ENCODE results near the gene CAMP.
"Not testable (repeated sequence)": the region's sequence is repeated elsewhere in the genome, so short reads cannot be mapped to it uniquely, and the experiment has no call there.

The CAMP gene, protein sequence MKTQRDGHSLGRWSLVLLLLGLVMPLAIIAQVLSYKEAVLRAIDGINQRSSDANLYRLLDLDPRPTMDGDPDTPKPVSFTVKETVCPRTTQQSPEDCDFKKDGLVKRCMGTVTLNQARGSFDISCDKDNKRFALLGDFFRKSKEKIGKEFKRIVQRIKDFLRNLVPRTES

DNA sequence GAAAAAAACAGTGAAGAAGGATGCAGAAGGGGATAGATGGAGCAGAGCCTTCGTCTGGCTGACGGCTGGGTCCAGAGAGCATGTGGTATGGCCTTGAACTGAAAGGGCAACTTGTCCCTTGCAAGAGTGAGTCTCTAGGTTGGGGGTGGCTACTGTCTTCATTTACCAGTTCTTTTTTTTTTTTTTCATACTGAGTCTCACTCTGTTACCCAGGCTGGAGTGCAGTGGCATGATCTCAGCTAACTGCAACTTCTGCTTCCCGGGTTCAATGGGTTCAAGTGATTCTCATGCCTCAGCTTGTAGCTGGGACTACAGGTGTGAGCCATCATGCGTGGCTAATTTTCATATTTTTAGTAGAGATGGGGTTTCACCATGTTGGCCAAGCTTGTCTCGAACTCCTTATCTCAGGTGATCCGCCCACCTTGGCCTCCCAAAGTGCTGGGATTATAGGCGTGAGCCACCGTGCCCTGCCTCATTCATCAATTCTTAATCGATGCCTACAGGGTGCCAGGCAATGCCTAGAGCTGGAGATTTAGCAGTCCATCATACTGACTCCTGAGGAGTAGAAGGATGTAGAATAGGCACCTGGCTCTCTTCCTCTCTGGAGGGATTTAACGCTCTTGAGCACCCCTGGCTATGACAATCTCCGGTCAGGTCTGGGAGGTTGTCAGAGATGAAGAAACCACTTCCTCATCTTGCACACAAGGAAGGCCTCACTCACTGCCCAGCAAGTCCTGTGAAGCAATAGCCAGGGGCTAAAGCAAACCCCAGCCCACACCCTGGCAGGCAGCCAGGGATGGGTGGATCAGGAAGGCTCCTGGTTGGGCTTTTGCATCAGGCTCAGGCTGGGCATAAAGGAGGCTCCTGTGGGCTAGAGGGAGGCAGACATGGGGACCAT is at the start of gene CAMP:
Gene CAMP (plus strand): TSS at position 880 of the 898 bp plus-strand sequence. CDS start 17 bp downstream, at position 897.
- peak; percentile 25 for DNase-seq

DNA sequence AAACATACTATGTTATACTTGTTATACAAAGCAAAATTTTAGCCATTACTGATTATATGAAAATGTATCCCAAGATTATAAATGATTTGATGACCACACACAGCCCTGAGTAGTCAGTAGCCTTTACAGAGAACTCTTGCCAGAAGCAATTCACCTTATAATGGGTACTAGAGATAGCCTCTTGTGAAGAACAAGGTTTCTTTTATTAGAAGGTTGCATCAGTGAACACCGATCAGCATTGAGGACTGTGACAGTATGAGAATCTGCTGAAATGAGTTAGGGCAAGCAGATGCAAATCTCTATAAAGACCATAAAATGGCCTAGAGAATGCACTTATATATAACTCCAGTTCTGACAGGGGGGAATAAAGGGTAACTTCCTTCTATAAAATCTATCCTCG is 45.2 kb upstream of the CAMP start:
- DNase-seq, result no peak

DNA sequence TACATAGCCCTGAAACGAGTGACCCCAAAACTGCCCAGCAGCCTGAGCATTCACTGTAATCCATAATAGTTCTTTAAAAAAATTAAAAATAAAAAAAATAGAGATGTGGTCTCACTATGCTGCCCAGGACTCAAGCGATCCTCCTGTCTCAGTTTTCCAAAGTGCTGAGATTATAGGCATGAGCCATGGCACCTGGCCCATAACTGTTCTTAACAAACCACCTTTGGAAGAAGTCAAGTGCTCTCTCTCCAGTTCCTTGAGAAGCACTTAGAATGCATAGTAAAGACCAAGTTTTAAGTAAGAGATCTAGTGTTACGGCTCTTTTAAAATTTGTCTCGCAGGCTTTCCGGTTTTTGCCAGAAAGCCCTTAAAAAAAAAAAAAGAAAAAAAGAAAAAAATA is 43.3 kb upstream of the CAMP start:
- no peak for DNase-seq

DNA sequence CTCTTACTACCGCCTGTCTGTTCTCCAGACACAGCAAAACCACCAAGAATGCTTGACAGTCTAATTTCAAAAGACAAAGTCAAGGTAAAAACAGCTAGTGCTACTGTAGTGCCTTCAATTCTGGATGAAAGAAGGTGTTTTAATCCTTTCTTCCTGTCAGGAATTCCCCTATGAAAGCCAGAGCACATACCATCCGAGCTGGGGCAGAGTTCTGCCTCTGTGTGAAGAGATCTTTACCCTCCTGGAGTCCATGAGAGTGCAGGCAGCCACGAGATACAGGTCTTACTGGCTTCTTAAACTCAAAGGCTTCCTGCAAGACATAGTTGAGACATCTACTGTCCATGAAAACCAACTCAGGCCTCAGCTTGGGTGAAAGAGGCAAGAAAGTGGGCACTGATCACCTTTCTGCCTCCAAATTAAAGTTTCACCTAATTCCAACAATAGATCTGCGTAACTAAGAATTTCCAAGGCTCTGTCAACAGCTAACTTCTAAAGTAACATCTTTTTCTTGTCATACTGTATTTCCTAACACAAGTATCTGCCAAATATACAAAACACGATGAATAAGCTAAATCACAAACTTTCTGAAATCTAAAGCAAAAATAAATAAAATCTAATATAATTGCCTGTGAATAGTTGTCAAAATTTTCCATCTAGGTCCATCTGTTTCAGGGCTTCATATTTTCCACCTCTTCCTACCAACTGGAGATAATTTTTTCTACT is 42.6 kb upstream of the CAMP start:
- no peak for DNase-seq

DNA sequence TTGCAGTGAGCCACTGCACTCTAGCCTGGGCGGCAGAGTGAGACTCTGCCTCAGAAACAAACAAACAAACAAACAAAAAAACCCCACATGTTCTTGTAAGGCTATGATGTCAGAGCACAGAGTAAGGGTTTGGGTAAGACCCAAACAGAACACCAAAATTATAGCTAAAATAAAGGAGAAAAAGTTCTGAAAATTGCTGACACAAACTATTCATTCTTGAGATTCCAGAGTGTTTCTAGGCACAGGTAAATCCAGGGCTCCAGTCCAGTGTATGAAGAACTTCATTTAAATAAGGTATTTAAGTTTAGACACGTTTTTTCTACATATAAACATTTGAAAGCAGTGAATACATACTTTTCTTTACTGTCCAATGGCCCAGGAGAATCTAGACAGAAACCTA is 39.0 kb upstream of the CAMP start:
- DNase-seq, result no peak

DNA sequence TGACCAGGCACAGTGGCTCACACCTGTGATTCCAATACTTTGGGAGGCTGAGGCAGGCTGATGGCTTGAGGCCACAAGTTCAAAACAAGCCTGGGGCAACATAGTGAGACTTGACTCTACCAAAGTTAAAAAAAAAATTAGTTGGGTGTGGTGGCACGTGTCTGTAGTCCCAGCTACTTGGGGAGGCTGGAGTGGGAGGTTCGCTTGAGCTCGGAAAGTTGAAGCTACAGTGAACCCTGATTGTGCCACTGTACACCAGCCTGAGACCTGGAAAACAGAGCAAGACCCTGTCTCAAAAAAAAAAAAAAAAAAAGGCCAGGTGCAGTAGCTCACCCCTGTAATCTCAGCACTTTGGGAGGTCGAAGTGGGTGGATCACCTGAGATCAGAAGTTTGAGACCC is 38.2 kb upstream of the CAMP start:
- no peak for DNase-seq

DNA sequence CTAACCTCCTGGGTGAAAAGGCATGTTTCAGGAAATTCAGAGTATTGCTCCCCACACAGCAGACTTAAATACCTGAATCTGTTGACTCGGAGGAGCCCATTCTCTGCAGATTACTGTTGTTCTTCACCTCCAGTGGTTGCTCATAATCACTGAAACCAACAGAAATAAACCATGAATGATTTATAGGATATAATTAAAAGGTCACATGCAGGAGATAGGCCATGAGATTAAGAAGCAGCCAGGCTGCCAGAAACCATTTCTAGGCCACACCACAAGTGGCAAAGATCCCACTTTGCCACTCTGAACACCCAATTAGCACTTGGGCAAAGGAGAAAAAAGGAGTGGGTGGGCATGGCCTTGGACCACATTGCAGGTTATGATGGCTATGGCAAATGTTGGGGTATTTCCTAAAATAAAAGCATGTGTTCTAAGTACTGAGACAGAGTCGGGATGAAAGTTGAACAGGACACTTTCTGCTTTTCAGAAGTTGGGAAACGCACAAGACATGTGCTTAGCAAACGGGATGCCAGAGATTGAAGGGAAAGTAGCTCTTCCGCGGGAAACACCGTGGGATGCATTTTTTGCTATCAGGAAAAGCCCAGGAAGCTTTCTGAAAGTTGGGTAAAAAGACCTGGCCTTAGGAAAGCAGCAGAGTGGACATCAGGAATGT is 36.5 kb upstream of the CAMP start:
- DNase-seq, result no peak

DNA sequence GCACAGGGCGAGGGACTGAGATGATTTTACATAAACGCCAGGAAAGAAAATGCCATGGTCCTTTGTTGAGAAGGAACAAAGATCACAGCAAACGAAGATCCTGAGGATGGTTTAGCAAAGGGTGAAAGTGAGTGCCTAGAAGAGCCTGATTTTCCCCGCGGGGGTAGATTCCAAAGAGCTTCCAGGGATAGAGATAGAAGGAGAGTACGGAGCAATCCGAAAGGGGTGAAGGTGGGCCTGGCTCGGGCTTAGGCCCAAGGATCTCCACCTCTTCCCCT is 36.1 kb upstream of the CAMP start:
- no peak for DNase-seq

DNA sequence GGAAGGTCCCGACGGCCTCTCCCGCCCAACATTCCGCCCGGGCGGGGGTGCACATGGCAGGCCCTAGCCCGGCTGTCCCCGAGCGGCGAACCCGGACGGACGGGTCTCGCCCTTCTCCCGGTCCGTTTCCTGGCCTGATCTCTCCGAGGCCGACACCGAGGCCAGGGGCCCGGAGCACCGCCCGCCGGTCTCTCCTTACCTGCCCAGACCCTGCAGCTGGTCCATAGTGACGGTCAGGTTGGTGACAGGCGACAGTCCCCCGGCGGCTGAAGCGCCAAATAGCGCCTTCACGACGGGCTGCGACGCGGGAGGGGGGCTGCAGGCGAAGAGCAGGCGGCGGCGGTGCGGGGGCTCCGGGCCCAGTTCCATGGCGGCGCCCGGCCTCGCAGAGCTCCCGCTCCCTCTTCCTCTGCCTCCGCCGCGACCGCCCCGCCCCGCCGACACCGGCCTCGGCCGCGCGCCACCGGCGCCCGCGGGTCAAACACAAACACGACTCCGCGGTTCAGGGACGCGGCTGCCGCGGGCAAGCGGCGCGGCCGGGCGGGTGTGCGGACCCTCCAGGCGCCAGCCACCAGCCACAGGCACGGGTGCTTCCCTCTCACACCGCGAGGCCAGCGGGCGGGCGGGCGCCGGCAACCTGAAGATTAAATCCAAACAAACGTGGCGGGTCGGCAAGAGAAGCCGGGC is 35.6 kb upstream of the CAMP start:
- no peak for DNase-seq

DNA sequence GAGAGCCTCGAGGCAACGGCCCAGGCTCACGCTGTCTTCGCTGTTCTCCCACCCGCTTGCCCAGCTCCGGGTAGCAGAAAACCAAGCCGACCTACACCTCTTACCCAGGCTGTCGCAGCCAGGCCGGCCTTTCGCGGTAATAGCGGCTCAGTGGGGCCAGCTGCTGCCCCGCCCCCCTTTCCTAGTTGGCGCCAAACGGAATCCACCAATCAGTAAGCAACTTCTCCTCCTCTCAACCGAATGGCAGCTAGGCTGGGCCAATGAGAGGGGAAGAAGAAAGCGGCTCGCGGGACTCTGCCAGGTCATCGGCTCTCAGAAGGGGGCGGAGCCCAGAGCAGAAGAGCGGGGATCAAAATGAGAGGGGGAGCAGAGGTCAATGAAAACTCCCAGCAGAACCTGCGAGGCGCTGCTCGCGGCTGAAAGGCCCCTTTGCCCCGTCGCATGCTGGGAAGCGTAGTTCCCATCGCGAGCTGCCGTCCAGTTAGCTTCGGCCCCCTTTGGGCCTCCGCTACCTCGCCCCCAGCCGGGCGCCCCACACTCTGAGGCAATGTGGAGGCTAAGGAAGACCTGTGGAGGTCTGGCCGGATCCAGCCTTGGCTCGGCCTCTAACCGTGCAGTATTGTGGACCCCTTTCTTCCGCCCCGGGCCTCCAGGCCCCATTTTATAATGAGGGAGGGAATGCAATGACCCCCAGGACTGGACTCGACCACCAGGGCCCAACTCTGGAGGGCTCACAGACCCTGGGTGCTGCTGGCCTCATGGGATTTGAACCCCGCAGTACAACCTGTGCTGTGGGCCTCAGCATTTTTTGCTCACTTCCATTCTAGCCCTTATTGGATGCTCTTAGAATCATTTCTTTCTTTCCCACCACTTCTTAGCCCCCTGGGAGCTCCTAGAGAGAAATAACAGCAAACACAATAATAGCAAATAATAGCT is 34.8 kb upstream of the CAMP start, which contains the start of gene CDC25A:
Gene CDC25A (minus strand): TSS at position 152 of the 936 bp plus-strand sequence. CDS start 470 bp downstream, outside the sequence.
- peak; percentile 98 for DNase-seq

DNA sequence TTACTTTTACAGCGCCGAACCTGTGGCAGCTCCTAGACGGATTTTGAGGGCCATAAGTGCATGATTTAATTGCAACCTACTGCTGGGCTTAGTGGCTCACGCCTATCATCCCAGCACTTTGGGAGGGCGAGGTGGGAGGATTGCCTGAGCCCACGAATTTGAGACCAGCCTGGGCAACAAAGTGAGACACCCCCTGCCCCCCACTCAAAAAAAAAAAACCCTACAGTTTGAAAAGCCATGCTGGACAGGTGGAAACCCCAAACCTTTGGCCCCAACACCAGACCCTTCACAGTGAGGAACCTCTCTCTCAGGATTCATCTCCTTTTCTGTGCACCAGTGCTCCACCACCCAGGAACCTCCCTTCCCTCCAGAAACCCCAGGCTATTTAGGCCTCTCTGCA is 34.0 kb upstream of the CAMP start:
- DNase-seq, result no peak

DNA sequence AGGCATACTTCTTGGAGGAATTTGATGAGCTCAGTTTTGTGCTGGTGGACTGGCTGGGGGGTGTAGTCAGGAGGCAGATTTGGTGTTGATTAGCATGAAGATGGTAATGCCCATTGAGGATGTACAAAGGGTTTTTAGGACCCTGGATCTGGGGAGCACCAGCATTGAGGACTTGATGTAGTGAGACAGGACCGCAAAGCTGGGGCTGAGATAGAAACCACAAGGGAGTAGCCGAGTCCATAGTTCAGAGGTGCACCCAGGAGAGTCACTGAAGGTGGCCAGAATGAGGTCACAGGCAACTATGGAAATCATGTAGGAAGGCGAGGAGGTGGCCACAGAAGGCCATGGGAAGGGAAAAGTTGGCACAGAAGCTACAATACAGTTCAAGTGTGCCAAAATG is 32.4 kb upstream of the CAMP start:
- DNase-seq, result no peak

DNA sequence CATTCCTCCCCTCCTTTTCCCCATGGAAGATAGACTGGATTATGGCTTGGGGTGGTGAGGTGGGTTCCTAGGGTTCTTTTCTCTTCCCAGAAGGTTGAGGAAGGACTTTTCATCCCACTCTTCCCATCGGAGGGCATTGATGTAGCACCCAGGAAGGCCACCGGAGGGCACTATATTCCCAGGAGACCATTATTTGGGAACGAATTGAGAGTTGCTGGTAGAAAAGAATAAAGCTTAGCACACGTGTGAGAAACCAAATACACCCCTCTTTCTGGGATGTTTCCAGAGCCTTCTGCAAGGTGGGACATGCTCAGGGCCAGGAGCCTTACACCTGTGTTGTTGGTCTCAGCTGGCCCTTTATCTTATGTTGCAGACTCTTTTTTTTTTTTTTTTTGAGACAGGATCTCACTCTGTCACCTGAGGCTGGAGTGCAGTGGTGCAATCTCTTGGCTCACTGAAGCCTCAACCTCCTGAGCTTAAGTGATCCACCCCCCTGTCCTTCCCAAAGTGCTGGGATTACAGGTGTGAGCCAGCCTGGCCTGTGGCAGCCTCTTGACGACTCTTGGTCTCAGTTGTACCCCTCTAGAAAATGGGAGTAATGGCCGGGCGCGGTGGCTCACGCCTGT is 28.7 kb upstream of the CAMP start:
- peak; percentile 13 for DNase-seq

DNA sequence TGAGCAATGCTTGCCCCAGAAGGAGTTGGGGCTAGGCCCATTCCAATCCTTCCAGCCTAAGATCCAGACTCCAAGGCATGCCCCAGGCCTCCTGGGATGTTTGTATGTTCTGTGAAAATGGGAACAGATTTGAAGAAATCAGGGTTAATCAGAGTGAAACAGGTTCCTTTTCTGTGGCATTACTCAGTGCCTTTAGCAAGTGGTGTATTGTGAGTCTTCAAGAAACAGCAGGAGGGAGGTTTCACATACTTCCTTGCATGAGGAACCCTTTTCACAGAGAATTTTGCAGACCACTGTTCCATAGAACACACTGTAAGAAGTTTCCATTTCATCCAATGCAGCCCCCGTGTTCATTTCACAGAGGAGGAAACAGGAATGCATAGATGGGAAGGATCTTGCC is 26.7 kb upstream of the CAMP start:
- no peak for DNase-seq

DNA sequence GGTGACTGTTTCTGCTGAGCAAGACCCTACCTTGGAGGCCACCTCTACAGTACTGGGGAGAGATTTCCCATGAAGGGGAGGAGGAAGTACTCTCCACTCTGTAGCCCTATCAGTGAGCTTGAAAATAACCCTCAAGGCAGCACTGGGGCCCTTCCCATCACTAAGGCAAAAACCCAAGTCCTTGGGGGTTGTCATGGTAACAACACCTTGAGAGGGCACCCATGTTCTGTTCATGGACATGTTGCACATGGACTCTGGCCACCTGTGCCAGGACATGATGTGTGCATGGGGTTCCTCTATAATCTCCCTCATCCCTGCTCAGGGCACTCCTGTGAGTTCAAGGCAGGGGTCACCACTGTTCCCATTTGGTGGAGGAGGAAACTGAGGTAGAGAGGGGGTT is 24.2 kb upstream of the CAMP start:
- DNase-seq, result no peak

DNA sequence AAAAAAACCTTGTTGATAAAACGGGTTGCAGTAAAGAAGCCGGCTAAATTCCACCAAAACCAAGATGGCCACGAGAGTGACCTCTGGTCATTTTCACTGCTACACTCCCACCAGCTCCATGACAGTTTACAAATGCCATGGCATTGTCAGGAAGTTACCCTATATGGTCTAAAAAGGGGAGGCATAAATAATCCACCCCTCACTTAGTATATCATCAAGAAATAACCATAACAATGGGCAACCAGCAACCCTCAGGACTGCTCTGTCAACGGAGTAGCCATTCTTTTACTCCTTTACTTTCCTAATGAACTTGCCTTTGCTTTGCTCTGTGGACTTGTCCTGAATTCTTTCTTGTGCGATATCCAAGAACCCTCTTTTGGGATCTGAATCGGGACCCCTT is 20.7 kb upstream of the CAMP start:
- DNase-seq, result no peak

DNA sequence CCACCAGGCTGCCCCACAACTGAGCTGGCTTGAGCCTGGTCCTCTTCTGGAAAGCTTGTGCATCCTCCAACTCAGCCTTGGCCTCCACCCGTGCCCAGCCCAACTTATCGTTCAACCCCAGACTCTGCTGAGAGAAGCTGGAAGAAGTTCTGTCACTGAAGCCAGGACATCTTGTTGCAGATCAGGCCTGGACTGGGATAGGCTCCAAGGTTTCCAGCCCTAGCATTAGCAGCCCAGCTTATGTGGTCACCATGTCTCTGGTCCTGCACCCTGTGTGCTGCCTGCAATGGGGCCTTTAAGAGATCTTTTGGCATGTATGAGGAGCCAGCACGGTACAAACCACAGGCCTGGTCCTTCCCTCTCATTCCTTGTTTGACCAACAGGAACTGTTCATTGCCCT is 15.2 kb upstream of the CAMP start:
- DNase-seq, result no peak

DNA sequence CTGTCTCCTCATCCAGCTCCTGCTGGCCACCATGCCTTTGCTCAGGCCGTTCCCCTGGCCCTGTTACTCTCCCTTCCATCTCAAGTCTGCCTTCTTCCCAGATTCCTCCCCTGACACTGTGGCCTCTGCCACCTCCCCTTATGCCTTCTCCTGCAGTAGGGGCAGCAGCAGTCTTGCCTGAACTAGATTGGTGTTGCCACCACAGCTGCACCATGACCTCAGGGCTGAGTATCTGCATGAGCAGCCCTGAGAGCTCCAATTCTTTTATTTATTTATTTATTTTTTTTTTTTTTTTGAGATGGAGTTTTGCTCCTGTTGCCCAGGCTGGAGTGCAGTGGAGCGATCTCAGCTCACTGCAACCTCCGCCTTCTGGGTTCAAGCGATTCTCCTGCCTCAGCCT is 13.8 kb upstream of the CAMP start:
- no peak for DNase-seq

DNA sequence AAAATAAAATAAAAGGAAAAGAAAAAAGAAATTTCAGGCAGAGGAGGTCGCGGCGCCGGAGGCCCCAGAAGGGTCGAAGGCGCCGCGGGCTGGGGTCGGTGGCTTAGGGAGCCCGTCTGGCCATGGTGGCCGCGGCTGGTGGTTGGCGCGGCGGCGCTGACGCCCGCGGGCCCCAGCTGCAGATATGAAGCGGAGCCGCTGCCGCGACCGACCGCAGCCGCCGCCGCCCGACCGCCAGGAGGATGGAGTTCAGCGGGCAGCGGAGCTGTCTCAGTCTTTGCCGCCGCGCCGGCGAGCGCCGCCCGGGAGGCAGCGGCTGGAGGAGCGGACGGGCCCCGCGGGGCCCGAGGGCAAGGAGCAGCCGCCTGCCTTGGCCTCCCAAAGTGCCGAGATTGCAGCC is 12.8 kb upstream of the CAMP start:
- not testable (repeated sequence) for DNase-seq

DNA sequence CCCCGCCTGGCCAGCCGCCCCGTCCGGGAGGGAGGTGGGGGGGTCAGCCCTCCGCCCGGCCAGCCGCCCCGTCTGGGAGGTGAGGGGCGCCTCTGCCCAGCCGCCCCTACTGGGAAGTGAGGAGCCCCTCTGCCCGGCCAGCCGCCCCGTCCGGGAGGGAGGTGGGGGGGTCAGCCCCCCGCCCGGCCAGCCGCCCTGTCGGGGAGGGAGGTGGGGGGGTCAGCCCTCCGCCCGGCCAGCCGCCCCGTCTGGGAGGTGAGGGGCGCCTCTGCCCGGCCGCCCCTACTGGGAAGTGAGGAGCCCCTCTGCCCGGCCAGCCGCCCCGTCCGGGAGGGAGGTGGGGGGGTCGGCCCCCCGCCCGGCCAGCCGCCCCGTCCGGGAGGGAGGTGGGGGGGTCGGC is 11.5 kb upstream of the CAMP start:
- DNase-seq, result not testable (repeated sequence)

DNA sequence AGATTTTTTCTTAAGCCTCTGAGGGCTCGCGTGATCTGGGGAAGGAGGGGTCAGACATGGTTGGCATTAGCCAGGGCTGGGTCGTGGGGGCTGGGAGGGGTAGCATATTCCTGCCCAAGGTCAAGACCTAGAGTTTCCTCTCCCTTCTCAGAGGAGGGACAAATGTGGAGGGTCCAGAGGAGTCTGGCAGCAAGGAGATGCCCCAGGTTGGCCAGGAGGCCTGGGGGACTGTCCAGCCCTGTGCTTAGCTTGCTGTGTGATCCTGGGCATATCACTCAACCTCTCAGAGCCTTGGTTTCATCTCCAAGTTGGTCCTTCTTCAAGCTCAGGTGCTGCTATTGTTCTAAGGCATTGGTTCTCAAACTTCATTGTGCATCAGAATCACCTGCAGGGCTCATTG is 9.1 kb upstream of the CAMP start:
- no peak for DNase-seq

Data from CD4-positive, alpha-beta T cell treated with Interleukin-17A for 1 hour (primary cell).